ENCODE results near the gene PPIP5K2.

DNA sequence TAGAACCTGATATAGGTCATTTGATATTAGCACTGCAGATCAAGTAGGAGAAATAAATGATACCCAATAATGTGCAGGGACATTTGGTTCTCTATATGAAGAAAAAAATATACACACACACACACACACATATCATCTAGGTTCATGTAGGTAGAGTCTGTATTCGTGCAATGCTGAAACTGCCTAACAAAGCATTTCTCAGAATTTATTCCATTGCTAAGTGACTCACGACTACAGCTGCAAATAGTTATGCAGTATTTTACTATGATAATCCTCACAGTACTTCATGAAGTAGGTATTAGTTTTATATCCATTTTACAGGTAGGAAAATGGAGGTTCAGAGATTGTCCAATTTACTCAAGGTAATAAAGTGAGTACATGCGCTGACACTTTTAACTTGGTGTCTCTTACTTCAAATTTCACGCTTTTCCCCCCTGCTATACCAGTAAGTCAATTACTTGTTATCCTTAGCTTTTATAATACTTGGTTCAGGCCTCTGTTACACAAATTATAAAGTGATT is 2.6 kb upstream of the PPIP5K2 start:
- no peak for TF ChIP-seq CTCF (IDR thresholded peaks at IDR 0.05)
- TF ChIP-seq POLR2A (IDR thresholded peaks at IDR 0.05), result no peak
- TF ChIP-seq EP300 (IDR thresholded peaks at IDR 0.05), result no peak

Data from upper lobe of left lung (tissue), 4 donors.